HG03039 (cell line): ENCODE data around the gene LNX2.

Source experiments
- ATAC-seq: cut with Tn5 transposase; IDR thresholded peaks from one replicate; pipeline ENCODE4 v1.9.1; 2021; ENCODE audit warnings: mild to moderate bottlenecking, moderate library complexity; ENCODE audit not compliant: unreplicated experiment

The LNX2 gene

DNA sequence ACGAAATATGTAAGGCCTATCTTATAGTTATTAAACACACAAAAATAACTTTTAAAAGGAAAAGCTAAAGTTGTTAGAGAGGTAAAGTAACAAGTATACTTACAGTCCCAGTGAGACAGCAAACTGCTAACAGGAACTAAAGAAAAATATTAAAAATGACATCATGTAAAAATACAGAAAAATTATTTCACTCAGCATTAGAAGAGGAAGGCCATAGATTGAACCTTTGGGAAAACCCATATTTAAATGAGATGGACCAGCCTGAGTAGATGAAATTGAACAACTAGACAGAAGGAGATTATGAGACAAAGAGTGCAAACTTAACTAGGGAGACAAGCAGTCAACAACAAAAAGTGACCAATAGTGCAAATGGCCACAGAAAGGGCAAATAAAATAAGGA is 49.4 kb downstream of the LNX2 start:
- ATAC-seq, result no peak

DNA sequence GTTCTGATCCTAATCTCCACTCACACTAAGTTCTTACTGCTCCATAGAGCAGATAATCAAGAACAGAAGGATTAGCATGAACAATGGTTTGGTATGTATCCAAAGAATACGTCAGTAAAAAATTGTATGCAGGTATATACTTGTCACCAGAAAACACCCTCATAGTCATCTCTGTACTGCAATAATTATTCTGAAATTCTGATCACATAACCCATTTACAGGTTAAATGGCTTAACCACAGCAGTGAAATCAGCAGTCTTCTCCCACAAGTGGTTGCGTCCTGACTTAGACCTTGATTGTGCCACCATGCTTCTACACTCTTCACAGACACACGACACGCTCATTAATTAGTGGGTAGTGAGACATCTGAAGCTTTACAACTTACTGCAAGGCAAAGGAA is 50.9 kb downstream of the LNX2 start:
- ATAC-seq, result no peak

DNA sequence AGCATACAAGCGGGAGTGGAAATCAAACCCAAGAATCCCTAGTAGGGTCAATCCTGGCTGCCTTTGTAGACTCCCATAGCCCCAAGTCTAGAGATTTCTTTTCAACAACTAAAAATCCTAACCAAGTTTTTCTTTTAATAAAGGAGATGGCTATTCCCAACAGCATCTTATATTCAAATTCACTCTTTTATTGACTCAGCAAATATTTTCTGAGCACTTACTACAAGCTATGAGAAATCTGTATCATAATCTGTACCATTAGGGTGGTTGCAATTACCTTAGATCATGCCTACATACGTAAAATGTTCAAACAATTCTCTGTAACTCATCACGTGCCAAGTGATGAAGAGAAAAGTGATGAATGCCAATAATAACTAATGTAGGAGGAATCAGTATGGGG is 54.5 kb downstream of the LNX2 start:
- no peak for ATAC-seq

DNA sequence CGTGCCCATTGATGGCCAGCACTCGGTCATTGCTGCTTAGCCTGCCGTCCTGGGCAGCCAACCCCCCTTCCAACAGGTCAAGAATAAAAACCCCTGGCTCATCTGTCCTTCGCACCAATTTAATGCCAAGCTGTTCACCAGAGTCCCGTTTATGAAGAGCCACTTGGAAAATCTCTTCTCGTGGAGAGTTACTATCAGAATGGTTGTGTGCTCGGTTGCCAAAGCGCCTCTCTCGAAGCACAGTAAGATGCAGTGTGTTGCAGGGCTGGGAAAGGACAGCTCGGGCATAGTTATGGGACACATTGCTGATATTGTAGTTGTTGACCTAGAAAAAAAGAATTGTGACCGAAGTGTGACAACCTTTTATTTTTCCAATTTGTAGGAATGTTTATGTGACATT is 57.9 kb downstream of the LNX2 start:
- ATAC-seq, result no peak

DNA sequence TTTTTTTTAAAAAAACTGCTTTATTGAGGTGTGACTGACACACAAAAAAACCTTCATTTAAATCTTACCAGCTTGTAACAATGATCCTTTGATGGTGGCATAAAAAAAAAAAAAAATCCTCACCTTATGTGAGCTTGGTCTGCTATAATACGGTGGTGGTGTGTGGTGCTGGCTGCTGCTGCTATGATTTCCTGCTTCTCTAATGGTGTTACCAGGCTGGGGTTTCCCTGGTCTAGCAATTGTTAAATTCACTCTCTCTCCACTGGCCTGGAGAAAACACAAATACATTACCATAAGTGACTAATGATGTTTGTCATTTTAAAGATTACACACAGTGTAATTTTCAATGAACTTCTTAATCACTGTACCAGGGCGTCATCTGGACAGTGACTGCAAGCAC is 60.6 kb downstream of the LNX2 start:
- ATAC-seq, result no peak

DNA sequence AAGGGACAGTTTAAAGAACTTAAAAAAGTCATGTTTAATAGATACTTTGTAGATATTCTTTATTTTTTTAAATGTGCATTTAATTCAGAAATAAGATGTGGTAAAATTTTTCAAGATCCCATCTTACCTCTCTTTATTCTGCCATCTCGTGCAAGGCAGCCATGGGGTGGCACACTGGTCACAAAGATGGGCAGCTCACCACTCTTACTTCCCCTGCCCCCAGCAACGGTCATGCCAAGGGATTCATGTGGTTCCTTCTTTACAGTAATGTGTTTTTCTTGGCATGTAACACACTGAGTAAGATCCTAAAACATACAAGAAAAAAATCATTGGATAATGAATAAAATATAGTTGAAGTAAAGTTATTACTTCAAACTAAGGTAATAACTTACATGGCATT is 64.2 kb downstream of the LNX2 start:
- ATAC-seq, result no peak

DNA sequence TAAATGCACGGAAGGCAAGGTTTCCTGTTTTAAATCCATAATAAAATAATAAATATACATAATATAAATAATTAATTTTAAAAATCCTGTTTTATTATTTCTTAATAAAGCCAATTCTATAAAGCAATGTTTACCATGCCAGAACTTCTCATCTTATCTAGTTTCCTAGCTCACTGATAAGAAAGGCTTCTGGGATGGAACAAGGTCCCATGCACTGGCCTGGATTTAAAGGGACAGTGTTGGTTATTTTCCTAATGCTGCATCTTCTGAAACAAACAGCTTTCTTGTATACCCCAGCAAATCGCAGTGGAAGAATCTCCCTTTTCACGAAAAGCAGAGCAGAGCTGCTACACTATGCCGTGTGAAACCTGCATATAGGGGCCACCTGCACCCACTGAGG is 68.8 kb downstream of the LNX2 start:
- no peak for ATAC-seq

DNA sequence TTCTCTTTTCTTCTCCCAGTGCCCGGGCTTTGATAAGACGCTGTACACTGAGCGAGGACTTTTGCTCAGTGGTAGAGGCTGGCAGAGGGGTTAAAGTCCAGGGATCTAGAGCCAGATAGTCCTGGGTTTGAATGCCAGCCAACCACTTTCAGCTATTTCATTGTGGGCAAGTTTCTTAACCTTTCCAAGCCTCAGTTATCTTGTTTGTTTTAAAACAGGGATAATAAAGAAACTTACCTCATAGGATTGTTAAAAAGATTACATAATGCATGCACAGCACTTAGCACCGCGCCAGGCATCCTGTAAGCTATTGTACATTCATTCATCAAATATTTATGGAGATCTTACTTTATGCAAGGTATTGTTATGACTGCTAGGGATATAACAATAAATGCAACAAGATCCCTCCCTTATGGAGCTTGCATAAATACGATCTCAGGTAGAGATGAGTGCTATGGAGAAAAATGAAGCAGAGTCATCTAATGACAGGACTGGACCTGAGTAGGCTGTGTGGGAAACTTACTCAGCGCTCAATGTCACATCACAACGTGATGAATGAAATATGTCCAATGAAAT is 70.8 kb downstream of the LNX2 start:
- no peak for ATAC-seq

DNA sequence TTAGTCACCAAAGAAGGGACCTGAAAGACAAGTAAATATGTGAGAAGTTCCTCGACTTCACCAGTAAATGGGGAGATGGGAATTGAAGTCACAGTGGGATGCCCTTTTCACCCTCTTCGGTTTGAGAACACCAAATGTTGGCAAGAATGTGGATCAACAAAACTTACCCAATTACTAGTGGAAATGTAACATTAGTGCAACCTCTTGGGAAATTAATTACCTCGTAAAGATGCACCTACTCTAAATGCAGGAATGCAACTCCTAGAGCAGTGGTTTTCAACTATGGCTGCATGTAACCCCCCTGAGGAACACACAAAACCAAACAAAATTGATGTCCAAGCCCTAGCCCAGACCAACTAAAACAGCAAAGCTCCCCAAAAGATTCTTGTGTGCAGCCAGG is 78.1 kb downstream of the LNX2 start:
- ATAC-seq, result no peak

DNA sequence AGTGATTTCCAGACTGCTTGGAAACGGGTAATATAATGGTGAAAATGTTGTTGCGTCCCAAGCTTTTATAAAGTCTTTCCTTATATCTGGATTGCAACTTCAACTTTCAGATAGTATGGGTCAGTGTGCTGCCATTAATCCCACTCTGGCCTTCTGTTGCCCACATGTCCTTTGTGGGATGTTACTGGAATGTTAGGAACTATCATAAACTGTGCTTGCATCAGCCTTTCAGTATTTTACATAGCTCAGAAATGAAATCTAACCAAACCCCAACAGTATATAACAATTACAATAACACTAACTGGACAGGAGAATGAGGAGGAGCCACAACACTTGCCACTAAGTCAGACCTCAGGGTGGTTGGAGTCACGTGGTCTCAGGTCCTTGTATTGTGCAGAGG is 78.9 kb downstream of the LNX2 start:
- ATAC-seq, result no peak

DNA sequence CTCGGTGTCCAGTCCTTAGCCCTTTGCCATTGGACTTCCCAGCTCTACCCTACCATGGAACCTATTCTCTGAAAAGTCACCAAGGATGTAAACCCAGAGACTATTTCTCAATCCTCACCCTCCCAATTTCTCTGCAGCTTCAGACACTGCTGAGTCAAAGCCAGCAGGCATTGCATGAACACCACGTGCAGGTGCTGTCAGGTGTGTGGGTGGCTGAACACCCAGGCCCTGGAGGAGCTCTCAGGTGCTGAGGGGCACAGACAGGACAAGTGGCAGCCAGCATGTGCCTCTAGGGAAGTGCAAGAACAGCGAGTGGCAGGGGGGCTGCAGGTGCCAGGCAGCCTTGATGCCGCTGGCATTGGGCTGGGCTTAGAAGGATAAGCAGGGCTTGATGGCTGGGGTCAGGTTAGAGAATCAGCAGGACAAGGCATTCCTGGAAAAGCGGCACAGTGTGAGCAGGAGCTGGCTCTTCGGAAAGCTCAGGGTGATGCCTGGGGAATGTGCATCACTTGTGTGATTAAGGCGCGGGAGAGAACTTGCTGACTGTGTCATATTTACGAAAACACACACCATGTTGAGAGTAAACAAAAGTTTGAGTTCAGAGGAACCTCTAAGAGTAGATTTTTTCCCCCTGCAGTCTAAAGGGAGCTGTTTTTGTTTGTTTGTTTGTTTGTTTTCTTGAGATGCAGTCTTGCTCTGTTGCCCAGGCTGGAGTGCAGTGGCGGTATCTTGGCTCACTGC is 83.8 kb downstream of the LNX2 start:
- ATAC-seq, result no peak

DNA sequence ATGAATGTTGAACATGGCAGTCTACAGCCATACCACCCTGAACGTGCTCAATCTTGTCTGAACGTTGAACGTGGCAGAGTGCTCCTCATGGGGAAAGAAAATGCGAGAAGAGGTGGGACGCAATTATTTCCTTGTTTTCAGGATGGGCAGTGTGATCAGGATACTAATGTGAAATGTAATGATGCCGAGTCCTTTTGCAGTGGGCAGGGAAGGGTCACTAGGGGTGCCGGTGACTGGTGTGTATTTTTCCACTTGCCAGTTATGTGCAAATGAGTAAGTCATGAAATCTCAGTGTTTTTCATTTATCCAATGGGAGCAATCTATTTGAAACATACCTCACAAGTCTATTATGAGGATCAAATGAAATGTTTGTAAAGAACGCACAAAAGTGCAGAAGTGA is 84.8 kb downstream of the LNX2 start:
- no peak for ATAC-seq

DNA sequence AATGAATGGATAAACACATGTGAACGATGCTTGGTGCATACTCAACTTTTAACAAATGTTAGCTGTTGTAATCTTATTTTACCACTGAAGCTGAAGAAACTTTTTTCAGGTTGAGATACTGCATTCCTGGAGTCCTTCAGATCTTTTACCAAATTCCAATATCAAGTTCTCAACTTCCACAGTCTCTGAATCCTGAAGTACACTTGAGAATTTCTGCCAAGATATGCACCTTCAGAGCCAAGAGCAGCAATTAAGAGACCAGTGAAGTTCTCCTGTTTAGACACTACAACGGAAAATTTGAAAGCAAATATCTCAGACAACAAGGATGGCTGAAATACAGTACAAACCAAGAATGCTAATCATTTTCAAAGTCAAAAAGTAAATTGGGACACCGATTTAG is 85.3 kb downstream of the LNX2 start:
- no peak for ATAC-seq

DNA sequence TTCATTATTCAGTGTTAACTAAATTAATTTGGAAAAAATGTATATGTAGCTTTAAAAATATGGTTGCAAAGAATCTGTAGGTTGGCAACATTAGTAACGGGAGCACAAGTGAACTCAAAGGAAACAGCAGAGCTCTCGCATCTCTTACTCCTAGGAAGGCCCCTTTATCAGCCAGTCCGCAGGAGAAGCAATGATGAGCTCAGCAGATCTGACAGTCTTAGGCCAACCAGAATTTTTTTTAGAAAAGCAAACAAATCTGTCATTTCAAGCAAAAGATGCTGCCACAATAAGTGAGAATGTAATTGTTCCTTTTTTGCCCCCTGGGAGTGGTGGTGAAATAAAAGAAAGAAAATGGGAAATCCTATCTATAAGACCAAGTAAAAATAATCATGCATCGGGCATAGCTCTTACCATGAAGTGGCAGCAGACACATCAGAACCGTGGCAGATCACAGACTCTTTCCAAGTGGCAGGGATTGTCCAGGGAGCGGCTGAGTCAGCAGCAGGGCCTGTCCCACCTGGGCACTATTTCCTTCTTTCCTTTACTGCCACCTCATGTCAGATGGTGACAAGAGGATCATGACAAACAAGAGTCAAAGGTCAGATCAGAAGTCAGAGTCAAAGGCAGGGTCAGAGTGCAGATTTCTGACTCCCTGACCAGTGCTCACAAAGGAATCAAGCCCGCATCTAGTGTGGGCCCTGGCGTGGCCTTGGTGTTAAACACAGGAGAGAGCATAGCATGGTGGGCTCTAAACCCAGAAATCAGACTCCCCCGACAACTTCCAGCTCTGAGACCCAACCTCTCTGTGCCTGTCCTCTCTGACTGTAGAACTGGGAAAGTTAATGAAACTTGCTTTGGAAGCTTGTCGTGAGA is 86.0 kb downstream of the LNX2 start:
- ATAC-seq, result no peak

DNA sequence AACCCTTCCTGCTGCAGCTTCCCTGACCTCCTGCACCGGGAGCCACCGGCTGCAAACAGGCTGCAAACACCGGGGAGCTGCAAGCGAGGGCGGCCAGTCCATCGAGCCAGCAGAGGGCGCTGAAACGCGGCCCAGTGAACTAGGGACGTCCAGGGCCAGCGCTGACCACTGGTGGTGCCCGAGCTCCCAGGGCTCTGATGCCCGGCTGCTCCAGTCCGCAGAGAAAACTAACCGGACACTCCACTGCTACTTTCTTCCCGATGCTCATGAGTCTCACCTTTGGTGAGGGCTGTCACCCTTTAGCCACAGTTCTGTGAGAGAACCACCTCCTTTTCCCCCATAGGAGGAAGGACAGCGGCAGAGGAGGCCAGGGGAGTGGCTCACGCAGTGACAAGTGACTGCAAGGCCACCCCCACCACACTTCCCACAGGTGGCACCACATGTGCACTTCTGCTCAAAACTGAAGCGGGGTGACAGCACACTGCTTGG is 87.1 kb downstream of the LNX2 start:
- no peak for ATAC-seq

DNA sequence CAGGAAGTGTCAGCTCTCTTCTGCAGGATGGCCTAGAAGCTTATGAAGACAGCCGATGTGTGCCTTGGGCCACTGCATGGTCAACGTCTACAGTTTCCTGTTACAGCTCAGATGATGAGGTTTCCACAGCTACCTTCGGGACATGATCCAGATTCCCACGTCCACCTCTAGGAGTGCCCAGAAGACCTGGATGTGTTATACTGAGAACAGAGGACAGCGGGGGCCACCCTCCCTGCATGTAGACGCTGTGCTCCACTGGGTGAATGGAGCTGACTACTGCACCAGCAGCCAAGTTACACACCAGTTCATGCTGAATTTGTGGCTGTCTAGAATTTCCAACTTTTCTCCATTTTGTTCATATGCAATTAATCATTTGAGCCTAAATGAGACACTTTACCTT is 91.4 kb downstream of the LNX2 start:
- ATAC-seq, result no peak

DNA sequence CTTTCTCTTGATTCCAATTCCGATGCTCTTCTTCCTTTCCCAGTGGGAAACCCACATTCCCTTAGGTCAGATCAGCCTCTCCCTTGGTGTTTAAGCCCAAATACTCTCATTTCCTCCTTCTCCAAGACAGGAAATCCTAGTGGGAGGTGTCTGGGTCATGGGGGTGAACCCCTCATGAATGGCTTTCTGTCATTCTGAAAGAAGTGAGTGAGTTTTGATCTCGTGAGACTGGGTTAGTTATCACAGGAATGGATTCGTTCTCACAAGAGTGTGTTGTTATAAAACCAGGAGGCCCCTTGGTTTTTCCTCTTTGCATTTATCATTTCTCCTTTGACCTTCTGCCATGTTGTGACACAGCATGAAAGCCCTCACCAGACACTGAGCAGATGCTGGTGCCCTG is 93.8 kb downstream of the LNX2 start:
- ATAC-seq, result no peak

DNA sequence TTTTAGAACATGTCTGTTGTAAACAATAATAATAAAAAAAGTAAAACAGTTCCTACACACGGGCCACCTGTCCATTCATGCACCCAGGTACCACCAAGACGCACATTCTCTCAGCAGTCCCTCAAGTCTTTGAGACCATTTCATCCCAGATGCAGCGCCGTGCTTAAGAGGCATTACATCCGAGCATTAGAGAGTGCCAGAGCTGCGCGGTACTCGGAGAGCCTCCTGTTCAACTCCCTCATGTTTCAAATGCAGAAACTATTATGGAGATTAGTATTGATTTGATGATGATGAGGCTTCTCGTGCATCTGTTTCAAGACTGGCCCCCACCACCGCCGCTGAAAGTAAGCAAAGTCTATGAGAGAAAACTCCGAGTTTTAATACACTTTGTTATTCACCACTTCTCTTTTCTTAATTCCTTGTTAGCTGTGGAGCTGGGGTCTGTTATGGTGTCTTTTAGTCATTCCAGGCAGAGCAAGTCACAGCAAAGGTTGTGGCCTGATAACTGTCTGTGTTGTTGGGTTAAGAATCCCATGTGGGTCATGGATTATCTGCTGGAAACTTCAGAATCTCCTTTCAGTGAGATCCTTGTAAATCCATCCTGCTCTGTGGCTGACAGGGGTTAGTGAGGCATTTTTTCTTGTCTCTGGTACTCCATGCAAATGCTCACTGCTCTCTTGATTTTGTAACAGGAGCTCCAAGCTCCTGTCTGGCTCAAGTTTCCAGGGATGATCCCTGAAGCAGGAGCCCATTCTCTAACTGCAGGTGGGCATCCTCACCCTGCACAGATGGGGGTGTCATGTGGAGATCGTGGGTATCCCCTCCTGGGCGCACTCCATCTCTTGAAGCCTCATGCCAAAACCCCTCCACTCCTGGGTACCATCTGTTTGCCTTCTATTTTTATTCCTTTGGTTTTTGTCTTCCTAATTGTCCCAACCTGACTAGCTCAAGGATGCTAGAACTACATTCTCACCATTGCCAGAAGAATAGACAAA is 95.1 kb downstream of the LNX2 start:
- ATAC-seq, result no peak

DNA sequence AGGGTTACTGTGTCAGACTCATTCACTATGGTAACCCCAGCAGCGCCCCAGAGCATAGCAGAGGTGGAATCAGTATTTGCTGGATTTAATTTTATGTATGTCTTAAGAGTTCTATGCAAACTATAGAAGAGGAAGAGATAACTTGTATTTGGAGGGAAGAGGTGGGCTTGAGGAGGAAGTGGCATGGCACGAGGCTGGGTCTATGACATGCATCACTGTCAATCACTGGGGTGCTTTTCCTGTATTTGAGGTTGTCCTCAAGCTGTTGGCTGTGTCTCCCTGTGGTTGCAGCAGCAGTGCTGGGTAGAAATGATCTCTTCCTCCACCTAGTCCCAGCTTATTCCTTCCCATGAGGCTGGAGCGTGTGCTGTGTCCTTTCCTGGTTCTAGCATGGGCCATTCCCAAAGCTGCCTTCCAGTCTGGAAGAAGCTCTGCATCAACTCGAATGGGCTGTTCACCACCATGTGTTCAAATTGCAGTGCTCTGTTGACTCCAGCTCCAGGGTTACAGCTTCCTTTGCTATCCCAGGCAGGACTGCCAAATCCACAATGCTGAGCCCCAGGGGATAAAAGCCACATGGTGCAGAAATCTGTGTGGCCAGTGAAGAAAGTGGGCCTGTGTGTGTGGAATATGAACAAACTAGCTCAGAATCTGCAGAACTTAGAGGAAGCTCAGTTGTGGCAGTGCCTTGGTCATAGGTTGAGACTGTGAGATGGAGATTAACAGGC is 96.8 kb downstream of the LNX2 start:
- ATAC-seq, result no peak

DNA sequence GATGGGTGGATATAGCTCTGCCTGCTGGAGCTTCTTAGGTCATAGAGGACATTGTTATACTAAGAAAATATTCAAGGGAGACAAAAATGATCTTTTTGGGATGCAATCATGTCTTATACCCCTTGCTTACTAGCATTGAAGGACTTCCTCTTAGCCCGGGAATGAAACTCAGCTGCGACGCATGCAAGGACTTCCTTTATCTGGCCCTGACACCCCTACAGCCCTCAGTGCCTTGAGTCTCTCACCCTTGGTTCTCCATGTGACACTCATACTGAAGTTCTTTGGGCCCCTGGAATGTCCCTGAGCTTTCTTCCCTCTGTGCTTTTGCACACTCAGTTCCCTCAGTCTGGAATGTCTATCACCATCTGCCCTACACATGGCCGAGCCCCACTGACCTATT is 97.5 kb downstream of the LNX2 start:
- no peak for ATAC-seq
